HepG2 (cell line): ENCODE results near the gene ARFGAP3. TPM values are rescaled to one million over a fixed set of nuclear protein-coding genes. Genes with fewer than 3 reads are reported as not detected.

Experiments
- ATAC-seq: fragments of 200-7000 bp; cut with Tn5 transposase; 3 replicates; pipeline ENCODE4 v1.9.1; 2020; ENCODE audit warnings: mild to moderate bottlenecking, moderate library complexity
- BruUV-seq: library from RNA; stranded (reverse); fragments of 400-500 nt; replicated peaks from 2 replicates; lab custom pipeline; 2021; lab: Mats Ljungman, UMichigan
- CTCF ChIA-PET: fragments of 300-600 bp; formaldehyde crosslinking; extraction: SDS; loops from one replicate; lab custom pipeline; 2021; ENCODE audit warnings: low total read pairs, inconsistent platforms, low intra/inter-chr PET ratio; lab: Yijun Ruan, JAX
- POLR2A ChIA-PET: fragments of 350-600 bp; sonication (Branson Sonifier 250); formaldehyde crosslinking; loops from one replicate; lab custom pipeline; 2020; ENCODE audit warnings: antibody characterized with exemption, inconsistent platforms; lab: Yijun Ruan, JAX
- DNase-seq: peaks from one replicate; pipeline ENCODE4 v3.0.0-alpha.2; 2015; ENCODE audit warnings: low spot score
- FAIRE-seq: peaks from 3 replicates; lab custom pipeline; 2011; peaks lifted over from hg19 to GRCh38; lab: Jason Lieb, UNC
- H2AFZ ChIP-seq: one replicate; pipeline ENCODE4 v1.6.1; 2011; ENCODE audit warnings: low read length, inconsistent platforms
- H3K27ac ChIP-seq: fragments of 300-600 bp; 3 replicates; pipeline ENCODE4 v1.8.0; 2011; ENCODE audit warnings: mixed run types, mild to moderate bottlenecking, mixed read lengths, low read length, inconsistent platforms; ENCODE audit not compliant: insufficient read depth; ENCODE audit errors: extremely low read length
- H3K27me3 ChIP-seq, 2 experiments: fragments of 200-600 bp in 1 of 2; 2 replicates in 1 of 2; 3 replicates in 1 of 2; pipeline versions ENCODE4 v1.6.0 to v1.8.0; 2011; ENCODE audit warnings: low read length in 2 of 2, mild to moderate bottlenecking in 2 of 2, moderate library complexity in 2 of 2, inconsistent platforms in 1 of 2; ENCODE audit not compliant: insufficient read depth in 2 of 2, control insufficient read depth in 1 of 2
- H3K36me3 ChIP-seq, 2 experiments: fragments of 200-600 bp in 1 of 2; replicated peaks in 1 of 2; 2 replicates in 1 of 2; 3 replicates in 1 of 2; pipeline versions ENCODE4 v1.5.1 to v1.8.0; 2011; ENCODE audit warnings: low read length in 2 of 2, inconsistent platforms in 1 of 2; ENCODE audit not compliant: insufficient read depth in 2 of 2, control insufficient read depth in 1 of 2
- H3K4me1 ChIP-seq: 2 replicates; pipeline ENCODE4 v1.5.1; 2012; ENCODE audit warnings: low read length, inconsistent platforms; ENCODE audit not compliant: insufficient read depth
- H3K4me2 ChIP-seq: 2 replicates; pipeline ENCODE4 v1.6.0; 2011; ENCODE audit warnings: low read depth, low read length, inconsistent platforms
- H3K4me3 ChIP-seq, 3 experiments: fragments of 200-600 bp in 1 of 3; sonication (generic), shearing (Covaris generic) in 1 of 3; replicated peaks in 1 of 3; 2 replicates each; pipeline ENCODE4 v1.5.1; 2011 to 2016; ENCODE audit warnings: low read length in 3 of 3, inconsistent platforms in 2 of 3, low read depth in 2 of 3, mild to moderate bottlenecking in 2 of 3, control low read depth in 1 of 3, mixed read lengths in 1 of 3; ENCODE audit not compliant: insufficient read depth in 1 of 3
- H3K79me2 ChIP-seq: one replicate; pipeline ENCODE4 v1.6.1; 2011; ENCODE audit warnings: low read length, inconsistent platforms; ENCODE audit not compliant: insufficient read depth
- H3K9ac ChIP-seq: 2 replicates; pipeline ENCODE4 v1.6.0; 2011; ENCODE audit warnings: mild to moderate bottlenecking, low read depth, low read length, inconsistent platforms; ENCODE audit not compliant: insufficient read depth
- H3K9me3 ChIP-seq: 2 replicates; pipeline ENCODE4 v1.5.1; 2012; ENCODE audit warnings: mild to moderate bottlenecking, low read length
- H4K20me1 ChIP-seq: 2 replicates; pipeline ENCODE4 v1.6.0; 2011; ENCODE audit warnings: inconsistent platforms, mild to moderate bottlenecking, low read length, moderate library complexity; ENCODE audit not compliant: insufficient read depth
- CSRNP2 ChIP-seq: sonication (generic); formaldehyde crosslinking; conservative IDR thresholded peaks from 2 replicates; pipeline ENCODE4 v1.8.0; 2022; ENCODE audit warnings: low read depth, missing genetic modification reagents
- NCOA2 ChIP-seq: sonication (generic); formaldehyde crosslinking; IDR thresholded peaks from 2 replicates; pipeline ENCODE4 v1.8.0; 2022; ENCODE audit warnings: inconsistent platforms
- RCOR2 ChIP-seq: IDR thresholded peaks from 2 replicates; pipeline ENCODE4 v1.6.1; 2016; ENCODE audit warnings: missing biosample characterization, missing genetic modification reagents
- SP1 ChIP-seq, 2 experiments: fragments of 450-650 bp in 1 of 2; sonication (generic) in 1 of 2; formaldehyde crosslinking in 1 of 2; IDR thresholded peaks; 2 replicates each; pipeline versions ENCODE4 v1.4.0 to v1.6.1; 2016 to 2020; ENCODE audit warnings: missing genetic modification reagents in 1 of 2
- SRF ChIP-seq: IDR thresholded peaks from 2 replicates; pipeline ENCODE4 v1.6.1; 2011; ENCODE audit warnings: mild to moderate bottlenecking, low read depth, low read length, moderate library complexity
- TBL1XR1 ChIP-seq: fragments of 150-350 bp; IDR thresholded peaks from 2 replicates; pipeline ENCODE4 v1.6.1; 2014; ENCODE audit warnings: borderline replicate concordance, low read length; ENCODE audit not compliant: partially characterized antibody
- ZNF746 ChIP-seq: sonication (generic); formaldehyde crosslinking; IDR thresholded peaks from 2 replicates; pipeline ENCODE4 v1.8.0; 2022; ENCODE audit warnings: mild to moderate bottlenecking, missing genetic modification reagents
- ZNF75D ChIP-seq: sonication (generic); formaldehyde crosslinking; IDR thresholded peaks from 2 replicates; pipeline ENCODE4 v1.8.1; 2023; ENCODE audit warnings: missing genetic modification reagents, mild to moderate bottlenecking, borderline replicate concordance
- WGBS: methylation state at CpG from one replicate; pipeline ENCODE4 v1.1.6; 2017; ENCODE audit warnings: low lambda C conversion rate; 5-methylcytosine and 5-hydroxymethylcytosine counted together
- in situ Hi-C: cut with HindIII; loops from 2 replicates; pipeline ENCODE4 v1.10.0; 2017; ENCODE audit warnings: low pct_unique_long_range_greater_than_20kb; ENCODE audit not compliant: extremely low pct_ligation_motif_present
- intact Hi-C: fragments of 100-400 bp; cut with micrococcal nuclease; formaldehyde crosslinking; loops from one replicate; pipeline ENCODE4 v1.10.0; 2022; ENCODE audit not compliant: unreplicated experiment
- polyA plus RNA-seq, 8 experiments: library from polyadenylated mRNA; depleted of rRNA in 3 of 8; stranded (reverse) in 7 of 8; unstranded in 1 of 8; fragments of >200 nt; fragmentation: Illumina TruSeq in 4 of 8; extraction: Trizol in 4 of 8; gene quantifications; 2 replicates each; pipeline versions ENCODE4 v1.2.1 to v1.2.3, GENCODE V29; 2011 to 2016; ENCODE audit warnings: low read depth in 4 of 8, missing spikeins in 1 of 8, mixed read lengths in 1 of 8; ENCODE audit not compliant: insufficient read depth in 1 of 8
- total RNA-seq, 5 experiments: library from RNA; depleted of rRNA; stranded (reverse); fragments of >200 nt; fragmentation: Illumina TruSeq; extraction: Trizol; gene quantifications; 2 replicates each; pipeline ENCODE4 v1.2.3, GENCODE V29; 2016; ENCODE audit warnings: low read depth in 1 of 5

ARFGAP3 gene
- total and polyA plus RNA-seq, 2 of the 13 experiments (the other 11 are each of a cell fraction or from before 2014, with no cell fraction given), result 41.7 to 61.6 TPM

GRCh38 chr22:42836026-42836425 is 21.0 kb downstream of the ARFGAP3 start:
- Histone ChIP-seq H3K4me1 (no peaks in the 10 kb centered on the region), H3K4me3 (no peak overlapping the region), H3K27ac (no peak overlapping the region), H3K36me3 (peaks cover 13 to 66% of the 10 kb centered on the region in 2 experiments), H3K79me2 (no peaks in the 10 kb centered on the region), H3K9ac (no peak overlapping the region), H3K4me2 (no peak overlapping the region), H2AFZ (no peak overlapping the region), H4K20me1 (no peaks in the 10 kb centered on the region), H3K27me3 (no peaks in the 10 kb centered on the region), H3K9me3 (no peaks in the 10 kb centered on the region)
- CTCF ChIA-PET, result no interaction called here
- BruUV-seq, result no TSS peak
- TF ChIP-seq SRF (no peak), SP1 (IDR thresholded peaks at IDR 0.05) (no peak), SP1 (CRISPR knock-in tag; IDR thresholded peaks at IDR 0.05) (no peak), ZNF75D (no peak), CSRNP2 (CRISPR knock-in tag) (no peak), NCOA2 (no peak), RCOR2 (CRISPR knock-in tag) (no peak), ZNF746 (CRISPR knock-in tag) (no peak), TBL1XR1 (no peak)
- WGBS, result 96% methylated on average over 5 of the region's 5 CpGs
- DNase-seq, result no peak
- intact Hi-C loops, result no loop called here
- POLR2A ChIA-PET, result no interaction called here
- in situ Hi-C loops, result no loop called here
- no peak for ATAC-seq
- FAIRE-seq, result no peak
